Stimulated activated CD4-positive, alpha-beta T cell treated with anti-CD3 and anti-CD28 coated beads, Interleukin-12 subunit alpha, Interleukin-12 subunit beta, amount 100 ng/mL, for 48 hours (primary cell): ENCODE measurements around the gene ZFP28.
A peak's percentile ranks its signal among the peaks of the same experiment; 100 is the strongest.

Experiments used
- DNase-seq, 3 donors: peaks; one replicate each; pipeline ENCODE4 v3.0.0-alpha.2; 2020; ENCODE audit warnings: low read depth in 2 of 3, low spot score in 1 of 3

The ZFP28 gene

GRCh38 chr19:56538761-56539263, at the start of gene ZFP28:
TSS of gene ZFP28 (plus strand) at chr19:56538948. CDS start at chr19:56539019, 71 bp downstream.
- DNase-seq = peak in 1 of 3 donors; percentile 38

- no peak for DNase-seq
Measured at GRCh38 chr19:56491399-56491798, 47.3 kb upstream of the ZFP28 start.

GRCh38 chr19:56504581-56504980, 34.2 kb upstream of the ZFP28 start:
- no peak for DNase-seq

- DNase-seq = peak; percentile 62 to 75 (median 69)
Measured at GRCh38 chr19:56507446-56508289, 31.1 kb upstream of the ZFP28 start, which contains the start of gene ZNF471. TSS of gene ZNF471 (plus strand) at chr19:56507855. CDS start at chr19:56511572, 3,717 bp downstream.

- DNase-seq = no peak
Measured at GRCh38 chr19:56508290-56508778, 30.4 kb upstream of the ZFP28 start.

GRCh38 chr19:56525214-56525860, 13.4 kb upstream of the ZFP28 start:
- no peak for DNase-seq

- no peak for DNase-seq
Measured at GRCh38 chr19:56537442-56537841, 1.3 kb upstream of the ZFP28 start.

GRCh38 chr19:56538254-56538760, 441 bp upstream of the ZFP28 start:
- peak; percentile 80 to 83 (median 83) for DNase-seq

GRCh38 chr19:56543776-56544175, 5.0 kb downstream of the ZFP28 start:
- no peak for DNase-seq

- DNase-seq = no peak
Measured at GRCh38 chr19:56547535-56547934, 8.8 kb downstream of the ZFP28 start.

- no peak for DNase-seq
Measured at GRCh38 chr19:56554272-56554869, 15.6 kb downstream of the ZFP28 start.

GRCh38 chr19:56562766-56563165, 24.0 kb downstream of the ZFP28 start:
- no peak for DNase-seq

GRCh38 chr19:56566904-56567273, 28.1 kb downstream of the ZFP28 start:
- DNase-seq = peak; percentile 3 to 32 (median 32)

- DNase-seq = peak; percentile 73 to 85 (median 80)
Measured at GRCh38 chr19:56567274-56568120, 28.7 kb downstream of the ZFP28 start, which contains the start of gene ZNF470. TSS of gene ZNF470 (plus strand) at chr19:56567468. CDS start at chr19:56570312, 2,844 bp downstream.

GRCh38 chr19:56572589-56572988, 33.8 kb downstream of the ZFP28 start:
- DNase-seq = no peak

- no peak for DNase-seq
Measured at GRCh38 chr19:56573914-56574313, 35.2 kb downstream of the ZFP28 start.

GRCh38 chr19:56577719-56578602, 39.2 kb downstream of the ZFP28 start:
- no peak for DNase-seq

GRCh38 chr19:56594446-56594782, 55.7 kb downstream of the ZFP28 start:
- no peak for DNase-seq

GRCh38 chr19:56594783-56595547, 56.2 kb downstream of the ZFP28 start, which contains the start of gene ZNF71:
TSS of gene ZNF71 (plus strand) at chr19:56595302. CDS start at chr19:56601559, 6,257 bp downstream.
- peak; percentile 74 to 84 (median 81) for DNase-seq
